Right lobe of liver (tissue), 4 donors: ENCODE measurements around the gene CYCS.

Source experiments
- POLR2A ChIP-seq: fragments of 450-650 bp; IDR thresholded peaks from one replicate; pipeline ENCODE4 v1.6.1; 2017; ENCODE audit warnings: antibody characterized with exemption, mild to moderate bottlenecking
- TF ChIP-seq, protein P1 (sequence below), 4 donors: fragments of 200-600 bp in 3 of 4; fragments of 450-650 bp in 1 of 4; IDR thresholded peaks; one replicate each; pipeline versions ENCODE4 v1.5.1 to v1.8.0; 2016 to 2022; ENCODE audit warnings: antibody characterized with exemption in 4 of 4, mild to moderate bottlenecking in 2 of 4
- donor health status: DM: no; HTN: no; CAD: no.
- donor health status: DM: no; HTN: no; CAD: no.
- donor health status: DM: no; HTN: yes; CAD: no.

DNA sequence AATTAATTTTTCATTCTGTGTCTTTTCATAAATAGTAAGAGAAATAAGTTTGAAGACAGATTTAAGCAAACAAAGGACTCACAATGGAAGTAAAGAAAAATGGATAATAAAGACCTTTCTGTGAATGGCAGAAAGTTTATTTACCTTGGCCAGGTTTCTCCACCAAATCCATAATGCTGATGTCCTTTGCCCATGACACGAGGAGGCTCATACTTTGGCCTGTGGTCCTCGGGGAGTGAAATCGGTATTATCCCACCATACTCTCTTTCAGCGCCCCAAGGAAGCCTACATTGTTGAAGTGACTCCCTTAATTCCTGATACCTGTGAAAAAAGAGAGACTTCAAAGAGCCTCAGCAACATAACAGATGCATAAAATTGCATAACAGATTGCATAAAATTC, 43.1 kb upstream of the CYCS start:
- TF ChIP-seq POLR2A = no peak
- TF ChIP-seq, protein P1, sequence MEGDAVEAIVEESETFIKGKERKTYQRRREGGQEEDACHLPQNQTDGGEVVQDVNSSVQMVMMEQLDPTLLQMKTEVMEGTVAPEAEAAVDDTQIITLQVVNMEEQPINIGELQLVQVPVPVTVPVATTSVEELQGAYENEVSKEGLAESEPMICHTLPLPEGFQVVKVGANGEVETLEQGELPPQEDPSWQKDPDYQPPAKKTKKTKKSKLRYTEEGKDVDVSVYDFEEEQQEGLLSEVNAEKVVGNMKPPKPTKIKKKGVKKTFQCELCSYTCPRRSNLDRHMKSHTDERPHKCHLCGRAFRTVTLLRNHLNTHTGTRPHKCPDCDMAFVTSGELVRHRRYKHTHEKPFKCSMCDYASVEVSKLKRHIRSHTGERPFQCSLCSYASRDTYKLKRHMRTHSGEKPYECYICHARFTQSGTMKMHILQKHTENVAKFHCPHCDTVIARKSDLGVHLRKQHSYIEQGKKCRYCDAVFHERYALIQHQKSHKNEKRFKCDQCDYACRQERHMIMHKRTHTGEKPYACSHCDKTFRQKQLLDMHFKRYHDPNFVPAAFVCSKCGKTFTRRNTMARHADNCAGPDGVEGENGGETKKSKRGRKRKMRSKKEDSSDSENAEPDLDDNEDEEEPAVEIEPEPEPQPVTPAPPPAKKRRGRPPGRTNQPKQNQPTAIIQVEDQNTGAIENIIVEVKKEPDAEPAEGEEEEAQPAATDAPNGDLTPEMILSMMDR (IDR thresholded peaks at IDR 0.05) = no peak
